ENCODE data around the gene TRIM15.
"Not testable (repeated sequence)": the region's sequence is repeated elsewhere in the genome, so short reads cannot be mapped to it uniquely, and the experiment has no call there.

Gene TRIM15

GRCh38 chr6:30162265-30163089, 869 bp upstream of the TRIM15 start:
- no peak for DNase-seq (ENCODE audit: low read depth)

GRCh38 chr6:30163918-30164654, 740 bp downstream of the TRIM15 start:
- no peak for DNase-seq (ENCODE audit: low read depth)

- DNase-seq (ENCODE audit: low read depth), result no peak
Measured at GRCh38 chr6:30164714-30165113, 1.4 kb downstream of the TRIM15 start.

- not testable (repeated sequence) for DNase-seq (ENCODE audit: low read depth)
Measured at GRCh38 chr6:30165238-30165637, 1.9 kb downstream of the TRIM15 start.

GRCh38 chr6:30167101-30167500, 3.8 kb downstream of the TRIM15 start:
- DNase-seq (ENCODE audit: low read depth), result no peak

GRCh38 chr6:30168741-30169140, 5.4 kb downstream of the TRIM15 start:
- no peak for DNase-seq (ENCODE audit: low read depth)

GRCh38 chr6:30169658-30170614, 6.6 kb downstream of the TRIM15 start:
- DNase-seq (ENCODE audit: low read depth), result no peak

- no peak for DNase-seq (ENCODE audit: low read depth)
Measured at GRCh38 chr6:30171677-30172471, 8.5 kb downstream of the TRIM15 start.

- no peak for DNase-seq (ENCODE audit: low read depth)
Measured at GRCh38 chr6:30172681-30173080, 9.3 kb downstream of the TRIM15 start.

- DNase-seq (ENCODE audit: low read depth), result no peak
Measured at GRCh38 chr6:30175765-30176164, 12.4 kb downstream of the TRIM15 start.

GRCh38 chr6:30178837-30179236, 15.5 kb downstream of the TRIM15 start:
- no peak for DNase-seq (ENCODE audit: low read depth)

GRCh38 chr6:30180145-30180544, 16.8 kb downstream of the TRIM15 start:
- DNase-seq (ENCODE audit: low read depth), result no peak

GRCh38 chr6:30184417-30185031, 21.2 kb downstream of the TRIM15 start:
- no peak for DNase-seq (ENCODE audit: low read depth)

- DNase-seq (ENCODE audit: low read depth), result no peak
Measured at GRCh38 chr6:30185846-30186484, 22.6 kb downstream of the TRIM15 start.

GRCh38 chr6:30188541-30188940, 25.2 kb downstream of the TRIM15 start:
- no peak for DNase-seq (ENCODE audit: low read depth)

GRCh38 chr6:30192076-30192475, 28.7 kb downstream of the TRIM15 start:
- no peak for DNase-seq (ENCODE audit: low read depth)

GRCh38 chr6:30194797-30195690, 31.7 kb downstream of the TRIM15 start:
- no peak for DNase-seq (ENCODE audit: low read depth)

GRCh38 chr6:30195951-30196350, 32.6 kb downstream of the TRIM15 start:
- no peak for DNase-seq (ENCODE audit: low read depth)

- no peak for DNase-seq (ENCODE audit: low read depth)
Measured at GRCh38 chr6:30196376-30196775, 33.0 kb downstream of the TRIM15 start.

Data from stimulated activated CD8-positive, alpha-beta memory T cell treated with anti-CD3 and anti-CD28 coated beads, Interleukin-4, amount 100 ng/mL, for 24 hours (primary cell).